OCI-LY3 (cell line): ENCODE data around the gene DCUN1D2.

Experiments used
- CTCF ChIP-seq: fragments of 200-600, 300-600 bp; sonication (generic); IDR thresholded peaks from 2 replicates; pipeline ENCODE4 v1.5.1; 2014; ENCODE audit warnings: antibody characterized with exemption, low read length, low read depth
- EZH2phosphoT487 ChIP-seq: fragments of 200-600 bp; shearing (Covaris generic); IDR thresholded peaks from 2 replicates; pipeline ENCODE4 v1.6.1; 2018; ENCODE audit warnings: antibody characterized with exemption, mixed run types, low read depth

- TF ChIP-seq CTCF (no peak), EZH2phosphoT487 (no peak)
Observed at GRCh38 chr13:113442354-113442984, 48.0 kb downstream of the DCUN1D2 start.
